Measurements from ENCODE around the gene TAB2. TPM values are rescaled to one million over a fixed set of nuclear protein-coding genes. Genes with fewer than 3 reads are reported as not detected.

TAB2 gene
- total and polyA plus RNA-seq, 2 experiments from 2014 or later: 14.2 to 51.9 TPM

GRCh38 chr6:149293244-149293643, 24.3 kb upstream of the TAB2 start:
- no peaks in the 10 kb centered on the region for H3K36me3 ChIP-seq (replicated peaks; ENCODE audit: insufficient read depth, low read depth)
- WGBS (ENCODE audit: low lambda C conversion rate, missing lambda C conversion rate): 95% methylated on average over 1 of the region's 1 CpG
- no peak overlapping the region for H3K27ac ChIP-seq
- H4K20me1 ChIP-seq (ENCODE audit: insufficient read depth, poor library complexity, severe bottlenecking): no peaks in the 10 kb centered on the region
- no peaks in the 10 kb centered on the region for H3K79me2 ChIP-seq
- no peak overlapping the region for H3K4me3 ChIP-seq
- no peak overlapping the region for H2AFZ ChIP-seq
- H3K9me2 ChIP-seq (replicated peaks; ENCODE audit: insufficient read depth): no peaks in the 10 kb centered on the region
- H3K4me1 ChIP-seq (ENCODE audit: insufficient read depth): no peaks in the 10 kb centered on the region
- DNase-seq (ENCODE audit: low spot score): no peak
- H3K9me3 ChIP-seq (ENCODE audit: low read depth): no peaks in the 10 kb centered on the region
- H3K4me2 ChIP-seq: no peak overlapping the region
- TF ChIP-seq CTCF (IDR thresholded peaks at IDR 0.05; ENCODE audit: poor library complexity) (no peak), EZH2phosphoT487 (IDR thresholded peaks at IDR 0.05; ENCODE audit: low read depth, severe bottlenecking, unreplicated experiment) (no peak), EZH2 (IDR thresholded peaks at IDR 0.05; ENCODE audit: borderline replicate concordance) (no peak)
- H3K27me3 ChIP-seq: no peaks in the 10 kb centered on the region

- TF ChIP-seq EZH2phosphoT487 (IDR thresholded peaks at IDR 0.05; ENCODE audit: low read depth, severe bottlenecking, unreplicated experiment) (no peak), EZH2 (IDR thresholded peaks at IDR 0.05; ENCODE audit: borderline replicate concordance) (no peak), CTCF (IDR thresholded peaks at IDR 0.05; ENCODE audit: poor library complexity) (no peak)
- no peak for DNase-seq (ENCODE audit: low spot score)
- H3K4me1 ChIP-seq (ENCODE audit: insufficient read depth): no peaks in the 10 kb centered on the region
- no peaks in the 10 kb centered on the region for H4K20me1 ChIP-seq (ENCODE audit: insufficient read depth, poor library complexity, severe bottlenecking)
- H3K27me3 ChIP-seq: no peaks in the 10 kb centered on the region
- H3K4me2 ChIP-seq: no peak overlapping the region
- WGBS (ENCODE audit: low lambda C conversion rate, missing lambda C conversion rate): 90% methylated on average over 1 of the region's 1 CpG
- H2AFZ ChIP-seq: no peak overlapping the region
- no peak overlapping the region for H3K4me3 ChIP-seq
- no peaks in the 10 kb centered on the region for H3K79me2 ChIP-seq
- no peaks in the 10 kb centered on the region for H3K9me2 ChIP-seq (replicated peaks; ENCODE audit: insufficient read depth)
- H3K27ac ChIP-seq: no peak overlapping the region
- no peaks in the 10 kb centered on the region for H3K9me3 ChIP-seq (ENCODE audit: low read depth)
- H3K36me3 ChIP-seq (replicated peaks; ENCODE audit: insufficient read depth, low read depth): no peaks in the 10 kb centered on the region
Observed at GRCh38 chr6:149300563-149300962, 16.9 kb upstream of the TAB2 start.

GRCh38 chr6:149302723-149303122, 14.8 kb upstream of the TAB2 start:
- no peak overlapping the region for H3K27ac ChIP-seq
- H4K20me1 ChIP-seq (ENCODE audit: insufficient read depth, poor library complexity, severe bottlenecking): no peaks in the 10 kb centered on the region
- H3K36me3 ChIP-seq (replicated peaks; ENCODE audit: insufficient read depth, low read depth): no peaks in the 10 kb centered on the region
- DNase-seq (ENCODE audit: low spot score): no peak
- H3K4me3 ChIP-seq: no peak overlapping the region
- no peaks in the 10 kb centered on the region for H3K79me2 ChIP-seq
- no peaks in the 10 kb centered on the region for H3K27me3 ChIP-seq
- TF ChIP-seq CTCF (IDR thresholded peaks at IDR 0.05; ENCODE audit: poor library complexity) (no peak), EZH2 (IDR thresholded peaks at IDR 0.05; ENCODE audit: borderline replicate concordance) (no peak), EZH2phosphoT487 (IDR thresholded peaks at IDR 0.05; ENCODE audit: low read depth, severe bottlenecking, unreplicated experiment) (no peak)
- H3K9me2 ChIP-seq (replicated peaks; ENCODE audit: insufficient read depth): no peaks in the 10 kb centered on the region
- no peak overlapping the region for H2AFZ ChIP-seq
- H3K4me2 ChIP-seq: no peak overlapping the region
- no peaks in the 10 kb centered on the region for H3K4me1 ChIP-seq (ENCODE audit: insufficient read depth)
- 90% methylated on average over 3 of the region's 3 CpGs for WGBS (ENCODE audit: low lambda C conversion rate, missing lambda C conversion rate)
- H3K9me3 ChIP-seq (ENCODE audit: low read depth): no peaks in the 10 kb centered on the region

GRCh38 chr6:149303468-149303867, 14.0 kb upstream of the TAB2 start:
- 81% methylated on average over 1 of the region's 1 CpG for WGBS (ENCODE audit: low lambda C conversion rate, missing lambda C conversion rate)
- DNase-seq (ENCODE audit: low spot score): no peak
- no peaks in the 10 kb centered on the region for H4K20me1 ChIP-seq (ENCODE audit: insufficient read depth, poor library complexity, severe bottlenecking)
- H3K4me1 ChIP-seq (ENCODE audit: insufficient read depth): no peaks in the 10 kb centered on the region
- no peak overlapping the region for H3K4me2 ChIP-seq
- no peaks in the 10 kb centered on the region for H3K9me2 ChIP-seq (replicated peaks; ENCODE audit: insufficient read depth)
- H3K27me3 ChIP-seq: no peaks in the 10 kb centered on the region
- H3K79me2 ChIP-seq: no peaks in the 10 kb centered on the region
- H3K9me3 ChIP-seq (ENCODE audit: low read depth): no peaks in the 10 kb centered on the region
- no peak overlapping the region for H2AFZ ChIP-seq
- no peak overlapping the region for H3K4me3 ChIP-seq
- H3K27ac ChIP-seq: no peak overlapping the region
- TF ChIP-seq EZH2phosphoT487 (IDR thresholded peaks at IDR 0.05; ENCODE audit: low read depth, severe bottlenecking, unreplicated experiment) (no peak), CTCF (IDR thresholded peaks at IDR 0.05; ENCODE audit: poor library complexity) (no peak), EZH2 (IDR thresholded peaks at IDR 0.05; ENCODE audit: borderline replicate concordance) (no peak)
- no peaks in the 10 kb centered on the region for H3K36me3 ChIP-seq (replicated peaks; ENCODE audit: insufficient read depth, low read depth)
